ENCODE data around the gene RHOBTB3. TPM values are rescaled to one million over a fixed set of nuclear protein-coding genes. Genes with fewer than 3 reads are reported as not detected.

Gene RHOBTB3
- total and polyA plus RNA-seq, 10 of the 15 experiments (the other 5 are each of a cell fraction or from before 2014, with no cell fraction given) = 3.6 to 42.8 (median 8.4) TPM

DNA sequence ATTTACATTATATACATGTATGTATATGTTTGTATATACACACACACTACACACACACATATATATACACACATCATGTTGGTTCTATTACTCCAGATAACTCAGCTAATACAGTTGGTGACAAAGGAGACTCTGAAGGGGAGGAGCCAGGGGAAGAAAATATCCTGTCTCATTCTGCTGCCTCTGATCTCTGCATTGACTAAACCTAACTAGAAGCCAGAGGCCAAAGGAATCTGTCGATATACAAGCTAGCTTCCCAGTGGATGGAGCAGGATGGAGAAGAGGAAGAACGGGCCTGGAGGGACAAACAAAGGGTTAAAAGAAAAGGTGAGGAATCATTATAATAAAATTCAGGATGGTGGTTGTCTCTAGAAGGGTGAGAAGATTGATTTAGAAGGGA, 13.7 kb upstream of the RHOBTB3 start:
- Histone ChIP-seq H3K36me3 (ENCODE audit: control insufficient read depth in 2 of 2, insufficient read depth in 2 of 2, low read length in 1 of 2) (no peaks in the 10 kb centered on the region), H3K4me1 (ENCODE audit: control insufficient read depth, insufficient read depth, low read length) (peaks cover 25% of the 10 kb centered on the region), H3K27ac (ENCODE audit: control insufficient read depth, insufficient read depth) (peak overlapping the region; percentile 38), H4K20me1 (ENCODE audit: control insufficient read depth, insufficient read depth) (no peaks in the 10 kb centered on the region), H3K27me3 (replicated peaks in 1 of 2; ENCODE audit: control insufficient read depth in 2 of 2, insufficient read depth in 2 of 2, low read length in 1 of 2) (no peaks in the 10 kb centered on the region), H2AFZ (ENCODE audit: control insufficient read depth, low read depth, low read length) (no peak overlapping the region), H3K4me2 (ENCODE audit: control insufficient read depth, insufficient read depth) (no peak overlapping the region), H3K4me3 (no peak overlapping the region), H3K9ac (ENCODE audit: control insufficient read depth, insufficient read depth, low read length) (no peak overlapping the region), H3K79me2 (ENCODE audit: control insufficient read depth, insufficient read depth, low read length) (no peaks in the 10 kb centered on the region), H3K9me3 (replicated peaks; ENCODE audit: control insufficient read depth, insufficient read depth, low read length) (no peaks in the 10 kb centered on the region; the same call in 2 of the 3 replicates)
- SMC1A ChIA-PET (ENCODE audit: uncharacterized antibody, unreplicated experiment) = interaction anchor here (0.7 to 3.6 kb wide), 12 partner anchors 9 to 162 kb away, joined by 3 to 23 read pairs (median 4); partner anchors contain the start of gene RFESD
- POLR2A ChIA-PET = interaction anchor here (0.5 to 3.2 kb wide), 5 partner anchors 9 to 102 kb away, joined by 4 to 15 read pairs (median 7); partner anchors contain the start of gene RHOBTB3
- 96% methylated on average over 2 of the region's 2 CpGs for WGBS (ENCODE audit: insufficient coverage, insufficient replicate concordance, low lambda C conversion rate, missing lambda C conversion rate)
- RAD21 ChIA-PET (ENCODE audit: unreplicated experiment) = interaction anchor here (0.9 to 3.8 kb wide), 12 partner anchors 9 to 132 kb away, joined by 3 to 21 read pairs (median 4); partner anchors contain the start of genes RFESD and RHOBTB3
- ATAC-seq = no peak; the same call in 2 of the 3 replicates
- in situ Hi-C loops (cut with MboI) = no loop called here
- TF ChIP-seq TAF1 (IDR thresholded peaks at IDR 0.05; ENCODE audit: borderline replicate concordance, low read depth, low read length) (no peak), IRF3 (IDR thresholded peaks at IDR 0.05) (no peak), DPF2 (IDR thresholded peaks at IDR 0.05) (no peak), MTA3 (IDR thresholded peaks at IDR 0.05; ENCODE audit: borderline replicate concordance, low read length) (no peak), LARP7 (IDR thresholded peaks at IDR 0.05) (no peak), ZNF24 (IDR thresholded peaks at IDR 0.05) (no peak), CBFB (IDR thresholded peaks at IDR 0.05; ENCODE audit: low read depth) (no peak), TCF12 (IDR thresholded peaks at IDR 0.05; ENCODE audit: low read depth, low read length) (no peak), SMAD1 (IDR thresholded peaks at IDR 0.05; ENCODE audit: low read depth, partially characterized antibody) (no peak), ATF3 (IDR thresholded peaks at IDR 0.05; ENCODE audit: borderline replicate concordance, extremely low read depth, low read depth, low read length) (no peak), SUZ12 (IDR thresholded peaks at IDR 0.05; ENCODE audit: unreplicated experiment) (no peak), USF1 (IDR thresholded peaks at IDR 0.05; ENCODE audit: borderline replicate concordance, extremely low read length, insufficient read depth, low read depth, low read length) (no peak), SMARCA5 (IDR thresholded peaks at IDR 0.05) (no peak), WRNIP1 (IDR thresholded peaks at IDR 0.05; ENCODE audit: borderline replicate concordance, low read depth, low read length) (no peak), NRF1 (conservative IDR thresholded peaks at IDR 0.05; ENCODE audit: low read depth, low read length) (no peak)
- BruUV-seq (replicated peaks) = no TSS peak
- peak; percentile 7 for FAIRE-seq
- CTCF ChIA-PET = interaction anchor here (0.7 to 2.7 kb wide), 11 partner anchors 9 to 619 kb away, joined by 3 to 11 read pairs (median 5); partner anchors contain the start of gene RHOBTB3
- no peak for DNase-seq (ENCODE audit: low read depth, low spot score)
- intact Hi-C loops (cut with micrococcal nuclease; ENCODE audit: unreplicated experiment) = no loop called here
